H1 (cell line): ENCODE data around the gene CIBAR2. TPM values are rescaled to one million over a fixed set of nuclear protein-coding genes. Genes with fewer than 3 reads are reported as not detected.

ENCODE experiments used
- CHD7 ChIP-seq: fragments of 300-600 bp; sonication (generic); IDR thresholded peaks from 2 replicates; pipeline ENCODE4 v1.7.1; 2012; ENCODE audit warnings: low read length, moderate library complexity, mild to moderate bottlenecking, inconsistent platforms; ENCODE audit not compliant: insufficient replicate concordance
- RBBP5 ChIP-seq: IDR thresholded peaks from 2 replicates; pipeline ENCODE4 v1.7.1; 2012; ENCODE audit warnings: low read depth, mild to moderate bottlenecking, inconsistent platforms, low read length, moderate library complexity, borderline replicate concordance
- polyA plus RNA-seq, 7 experiments: library from polyadenylated mRNA; depleted of rRNA in 3 of 7; stranded (reverse) in 5 of 7; unstranded in 2 of 7; fragments of >200 nt in 5 of 7; fragments of 200-250 nt in 2 of 7; gene quantifications; 1 replicate in 5 of 7; 2 replicates in 1 of 7; 4 replicates in 1 of 7; pipeline versions ENCODE4 v1.2.1 to v1.2.3, GENCODE V29; 2011 to 2013; ENCODE audit warnings: missing spikeins in 2 of 7, mixed read lengths in 2 of 7
- total RNA-seq: library from RNA; stranded (reverse); fragmentation: NEBNext Ultra II Directional; extraction: Animal tissue kit (Norgen Biotek cat#: 25700); gene quantifications from 2 replicates; pipeline ENCODE4 v1.2.1, GENCODE V29; 2021

Gene CIBAR2
- total and polyA plus RNA-seq, 2 of the 8 experiments (the other 6 are each of a cell fraction or from before 2014, with no cell fraction given), result 0.18 TPM; not detected in 1

- TF ChIP-seq CHD7 (no peak), RBBP5 (no peak)
Measured at GRCh38 chr16:85078226-85078625, 34.0 kb downstream of the CIBAR2 start (continued).
